GM12878 (cell line): ENCODE data around the gene MYBPC1. TPM values are rescaled to one million over a fixed set of nuclear protein-coding genes. Genes with fewer than 3 reads are reported as not detected.

Experiments
- ATAC-seq: fragments of 200-7000 bp; cut with Tn5 transposase; 3 replicates; pipeline ENCODE4 v1.9.1; 2020; ENCODE audit warnings: mild to moderate bottlenecking, moderate library complexity
- BruUV-seq: library from RNA; stranded (reverse); fragments of 400-500 nt; replicated peaks from 2 replicates; lab custom pipeline; 2021; lab: Mats Ljungman, UMichigan
- CTCF ChIA-PET: fragments of 300-600 bp; sonication (Branson Sonifier 250); formaldehyde crosslinking; extraction: SDS; loops from one replicate; lab custom pipeline; 2021; ENCODE audit warnings: inconsistent platforms; lab: Yijun Ruan, JAX
- POLR2A ChIA-PET: fragments of 350-600 bp; formaldehyde crosslinking; extraction: SDS; loops from one replicate; lab custom pipeline; 2021; ENCODE audit warnings: inconsistent platforms; lab: Charles Lee
- RAD21 ChIA-PET: fragments of 300-600 bp; sonication (Branson Sonifier 250); formaldehyde crosslinking; loops from one replicate; lab custom pipeline; 2023; ENCODE audit warnings: antibody characterized with exemption; ENCODE audit not compliant: unreplicated experiment; lab: Charles Lee
- SMC1A ChIA-PET: fragments of 300-600 bp; sonication (Branson Sonifier 250); formaldehyde crosslinking; loops from one replicate; lab custom pipeline; 2023; ENCODE audit not compliant: unreplicated experiment, uncharacterized antibody; lab: Charles Lee
- DNase-seq: peaks from one replicate; pipeline ENCODE4 v3.0.0-alpha.2; 2011; ENCODE audit warnings: low read depth, low spot score
- FAIRE-seq: peaks from 3 replicates; lab custom pipeline; 2011; peaks lifted over from hg19 to GRCh38; lab: Jason Lieb, UNC
- H2AFZ ChIP-seq: 2 replicates; pipeline ENCODE4 v1.6.0; 2011; ENCODE audit warnings: low read depth, low read length, control low read depth; ENCODE audit not compliant: control insufficient read depth
- H3K27ac ChIP-seq: 2 replicates; pipeline ENCODE4 v1.5.1; 2011; ENCODE audit warnings: control low read depth; ENCODE audit not compliant: control insufficient read depth, insufficient read depth
- H3K27me3 ChIP-seq, 2 experiments: replicated peaks in 1 of 2; 2 replicates each; pipeline versions ENCODE4 v1.6.0 to v1.6.1; 2011; ENCODE audit warnings: low read length in 1 of 2; ENCODE audit not compliant: control insufficient read depth in 2 of 2, insufficient read depth in 2 of 2
- H3K36me3 ChIP-seq, 2 experiments: 2 replicates each; pipeline ENCODE4 v1.5.1; 2011; ENCODE audit warnings: low read length in 1 of 2; ENCODE audit not compliant: control insufficient read depth in 2 of 2, insufficient read depth in 2 of 2
- H3K4me1 ChIP-seq: 2 replicates; pipeline ENCODE4 v1.6.1; 2011; ENCODE audit warnings: mild to moderate bottlenecking, low read length, moderate library complexity, mixed read lengths; ENCODE audit not compliant: control insufficient read depth, insufficient read depth
- H3K4me2 ChIP-seq: 2 replicates; pipeline ENCODE4 v1.6.0; 2011; ENCODE audit warnings: control low read depth; ENCODE audit not compliant: control insufficient read depth, insufficient read depth
- H3K4me3 ChIP-seq: fragments of 200-600 bp; sonication (generic); 2 replicates; pipeline ENCODE4 v1.5.1; 2016
- H3K79me2 ChIP-seq: 2 replicates; pipeline ENCODE4 v1.6.0; 2011; ENCODE audit warnings: low read length; ENCODE audit not compliant: control insufficient read depth, insufficient read depth
- H3K9ac ChIP-seq: 2 replicates; pipeline ENCODE4 v1.8.0; 2011; ENCODE audit warnings: low read length, control low read depth, mixed read lengths; ENCODE audit not compliant: control insufficient read depth, insufficient read depth
- H3K9me3 ChIP-seq: replicated peaks from 3 replicates; pipeline ENCODE4 v1.5.1; 2011; ENCODE audit warnings: mild to moderate bottlenecking, low read length; ENCODE audit not compliant: control insufficient read depth, insufficient read depth
- H4K20me1 ChIP-seq: 2 replicates; pipeline ENCODE4 v1.6.0; 2011; ENCODE audit not compliant: control insufficient read depth, insufficient read depth
- FOS ChIP-seq: IDR thresholded peaks from 3 replicates; pipeline ENCODE4 v1.6.1; 2011; ENCODE audit warnings: borderline replicate concordance; ENCODE audit not compliant: insufficient read length; ENCODE audit errors: extremely low read depth
- SIX5 ChIP-seq: IDR thresholded peaks from 2 replicates; pipeline ENCODE4 v1.6.1; 2011; ENCODE audit warnings: mild to moderate bottlenecking, low read depth, low read length, moderate library complexity; ENCODE audit not compliant: severe bottlenecking
- STAT1 ChIP-seq: fragments of 450-650 bp; conservative IDR thresholded peaks from 2 replicates; pipeline ENCODE4 v1.6.1; 2014; ENCODE audit warnings: antibody characterized with exemption, mild to moderate bottlenecking
- STAT3 ChIP-seq: IDR thresholded peaks from 2 replicates; pipeline ENCODE4 v1.6.1; 2011; ENCODE audit warnings: low read depth, low read length, improper control_type of control experiment
- TCF3 ChIP-seq: IDR thresholded peaks from 2 replicates; pipeline ENCODE4 v1.6.1; 2012; ENCODE audit warnings: low read depth, mild to moderate bottlenecking, low read length, borderline replicate concordance; ENCODE audit not compliant: insufficient read depth
- ZNF207 ChIP-seq: fragments of 450-650 bp; IDR thresholded peaks from 2 replicates; pipeline ENCODE4 v1.6.1; 2014; ENCODE audit warnings: antibody characterized with exemption, mild to moderate bottlenecking, borderline replicate concordance
- in situ Hi-C: fragments of 300-500 bp; cut with MboI; formaldehyde crosslinking; loops from 9 replicates; pipeline ENCODE4 v1.14.3; 2018; ENCODE audit warnings: mixed read lengths
- intact Hi-C: fragments of 100-400 bp; cut with micrococcal nuclease; formaldehyde crosslinking; loops from one replicate; pipeline ENCODE4 v1.14.2; 2022; ENCODE audit not compliant: unreplicated experiment
- polyA plus RNA-seq, 11 experiments: library from polyadenylated mRNA; depleted of rRNA in 4 of 11; unstranded in 6 of 11; stranded (reverse) in 5 of 11; fragments of >200 nt; fragmentation: Nextera tagmentation in 4 of 11; fragmentation: Illumina TruSeq in 1 of 11; extraction: Ambion mirVana in 4 of 11; extraction: Trizol in 1 of 11; gene quantifications; 1 replicate in 1 of 11; 2 replicates in 10 of 11; pipeline versions ENCODE4 v1.2.1 to v1.2.3, GENCODE V29; 2011 to 2016; ENCODE audit warnings: inconsistent platforms in 2 of 11, missing spikeins in 2 of 11, low read depth in 1 of 11
- total RNA-seq, 4 experiments: library from RNA; depleted of rRNA in 3 of 4; stranded (reverse); fragments of >200 nt in 3 of 4; fragmentation: Illumina TruSeq in 1 of 4; extraction: Trizol in 1 of 4; gene quantifications; 2 replicates each; pipeline versions ENCODE4 v1.2.1 to v1.2.3, GENCODE V29; 2013 to 2021
- TF ChIP-seq, protein P1 (sequence below): IDR thresholded peaks from 2 replicates; pipeline ENCODE4 v1.6.1; 2012; ENCODE audit warnings: low read length, inconsistent platforms
- TF ChIP-seq, protein P2 (sequence below): fragments of 450-650 bp; IDR thresholded peaks from 2 replicates; pipeline ENCODE4 v1.6.1; 2017; ENCODE audit warnings: antibody characterized with exemption, mild to moderate bottlenecking, moderate library complexity

Gene MYBPC1
- total and polyA plus RNA-seq, 10 of the 15 experiments (the other 5 are each of a cell fraction or from before 2014, with no cell fraction given) = not detected

DNA sequence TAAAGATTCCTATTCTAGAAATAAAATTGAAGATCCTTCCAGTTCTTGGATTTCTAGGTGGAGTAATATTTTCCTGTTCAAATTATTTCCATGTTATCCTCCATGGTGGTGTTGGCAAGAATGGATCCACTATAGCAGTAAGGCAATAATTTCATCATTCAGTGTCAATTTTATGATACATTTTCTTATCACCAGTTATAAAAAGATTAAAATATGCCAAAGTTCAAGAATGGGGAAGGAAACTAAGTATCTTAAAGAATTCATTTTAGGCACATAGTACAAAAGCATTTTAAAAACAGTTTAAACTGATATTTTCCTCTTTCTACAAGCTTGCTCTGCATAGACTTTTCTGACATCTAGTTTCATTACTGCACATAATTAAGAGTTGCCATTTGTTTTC, 125.3 kb downstream of the MYBPC1 start:
- H3K36me3 ChIP-seq = no peaks in the 10 kb centered on the region; a peak in 1 of 4 replicates
- DNase-seq (no peak), ATAC-seq (no peak), FAIRE-seq (no peak)
- H3K9ac ChIP-seq = no peak overlapping the region
- CTCF ChIA-PET = interaction anchor here (1.3 kb wide), 1 partner anchor 12 kb away, joined by 3 read pairs; no protein-coding TSS in a partner anchor
- no peaks in the 10 kb centered on the region for H4K20me1 ChIP-seq
- no peak overlapping the region for H3K4me3 ChIP-seq
- TF ChIP-seq SIX5 = no peak
- TF ChIP-seq ZNF207 = no peak
- TF ChIP-seq, protein P1, sequence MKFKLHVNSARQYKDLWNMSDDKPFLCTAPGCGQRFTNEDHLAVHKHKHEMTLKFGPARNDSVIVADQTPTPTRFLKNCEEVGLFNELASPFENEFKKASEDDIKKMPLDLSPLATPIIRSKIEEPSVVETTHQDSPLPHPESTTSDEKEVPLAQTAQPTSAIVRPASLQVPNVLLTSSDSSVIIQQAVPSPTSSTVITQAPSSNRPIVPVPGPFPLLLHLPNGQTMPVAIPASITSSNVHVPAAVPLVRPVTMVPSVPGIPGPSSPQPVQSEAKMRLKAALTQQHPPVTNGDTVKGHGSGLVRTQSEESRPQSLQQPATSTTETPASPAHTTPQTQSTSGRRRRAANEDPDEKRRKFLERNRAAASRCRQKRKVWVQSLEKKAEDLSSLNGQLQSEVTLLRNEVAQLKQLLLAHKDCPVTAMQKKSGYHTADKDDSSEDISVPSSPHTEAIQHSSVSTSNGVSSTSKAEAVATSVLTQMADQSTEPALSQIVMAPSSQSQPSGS = no peak
- TF ChIP-seq STAT3 = no peak
- no peak for TF ChIP-seq STAT1
- TF ChIP-seq, protein P2, sequence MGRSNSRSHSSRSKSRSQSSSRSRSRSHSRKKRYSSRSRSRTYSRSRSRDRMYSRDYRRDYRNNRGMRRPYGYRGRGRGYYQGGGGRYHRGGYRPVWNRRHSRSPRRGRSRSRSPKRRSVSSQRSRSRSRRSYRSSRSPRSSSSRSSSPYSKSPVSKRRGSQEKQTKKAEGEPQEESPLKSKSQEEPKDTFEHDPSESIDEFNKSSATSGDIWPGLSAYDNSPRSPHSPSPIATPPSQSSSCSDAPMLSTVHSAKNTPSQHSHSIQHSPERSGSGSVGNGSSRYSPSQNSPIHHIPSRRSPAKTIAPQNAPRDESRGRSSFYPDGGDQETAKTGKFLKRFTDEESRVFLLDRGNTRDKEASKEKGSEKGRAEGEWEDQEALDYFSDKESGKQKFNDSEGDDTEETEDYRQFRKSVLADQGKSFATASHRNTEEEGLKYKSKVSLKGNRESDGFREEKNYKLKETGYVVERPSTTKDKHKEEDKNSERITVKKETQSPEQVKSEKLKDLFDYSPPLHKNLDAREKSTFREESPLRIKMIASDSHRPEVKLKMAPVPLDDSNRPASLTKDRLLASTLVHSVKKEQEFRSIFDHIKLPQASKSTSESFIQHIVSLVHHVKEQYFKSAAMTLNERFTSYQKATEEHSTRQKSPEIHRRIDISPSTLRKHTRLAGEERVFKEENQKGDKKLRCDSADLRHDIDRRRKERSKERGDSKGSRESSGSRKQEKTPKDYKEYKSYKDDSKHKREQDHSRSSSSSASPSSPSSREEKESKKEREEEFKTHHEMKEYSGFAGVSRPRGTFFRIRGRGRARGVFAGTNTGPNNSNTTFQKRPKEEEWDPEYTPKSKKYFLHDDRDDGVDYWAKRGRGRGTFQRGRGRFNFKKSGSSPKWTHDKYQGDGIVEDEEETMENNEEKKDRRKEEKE = no peak
- TF ChIP-seq TCF3 = no peak
- no peak for TF ChIP-seq FOS
- SMC1A ChIA-PET = interaction anchor here (1.0 to 1.3 kb wide), 2 partner anchors 12 to 20 kb away, joined by 3 to 5 read pairs; no protein-coding TSS in a partner anchor
- no peaks in the 10 kb centered on the region for H3K79me2 ChIP-seq
- in situ Hi-C loops = no loop called here
- no peak overlapping the region for H3K4me2 ChIP-seq
- H2AFZ ChIP-seq = no peak overlapping the region
- no peaks in the 10 kb centered on the region for H3K9me3 ChIP-seq
- intact Hi-C loops = no loop called here
- H3K4me1 ChIP-seq = no peaks in the 10 kb centered on the region
- RAD21 ChIA-PET = no interaction called here
- no TSS peak for BruUV-seq
- POLR2A ChIA-PET = no interaction called here
- H3K27ac ChIP-seq = no peak overlapping the region
- H3K27me3 ChIP-seq = no peaks in the 10 kb centered on the region
